Measurements from ENCODE around the gene TNFRSF4.

DNA sequence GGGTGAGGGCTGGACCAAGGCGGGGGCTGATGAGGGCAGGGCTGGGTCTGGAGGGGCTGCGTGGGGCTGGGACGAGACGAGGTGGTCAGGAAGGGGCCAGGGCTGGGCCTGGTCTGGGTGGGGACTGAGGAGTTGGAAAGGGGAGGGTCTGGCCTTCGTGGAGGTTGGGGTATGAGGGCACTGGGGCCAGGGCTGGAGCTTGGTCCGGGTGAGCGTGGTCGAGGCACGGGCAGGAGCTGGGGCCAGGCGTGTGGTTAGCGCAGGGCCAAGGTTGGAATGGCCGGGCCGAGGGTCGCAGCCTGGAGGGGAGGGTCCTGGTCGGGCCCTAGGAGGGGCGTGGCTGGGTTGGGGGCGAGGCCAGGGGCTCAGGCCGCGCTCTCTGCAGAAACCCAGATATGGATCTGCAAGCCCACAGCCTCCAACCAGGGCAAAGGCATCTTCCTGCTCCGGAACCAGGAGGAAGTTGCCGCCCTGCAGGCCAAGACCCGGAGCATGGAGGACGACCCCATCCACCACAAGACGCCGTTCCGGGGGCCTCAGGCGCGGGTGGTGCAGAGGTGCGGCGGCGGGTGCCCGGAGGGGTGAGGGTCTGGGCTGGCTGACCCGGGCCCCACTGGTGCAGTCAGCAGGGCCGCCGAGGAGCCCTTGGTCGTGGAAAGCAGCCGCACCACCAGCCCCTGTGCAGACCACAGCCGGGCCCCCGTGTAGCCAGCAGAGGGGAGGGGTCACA, 31.3 kb downstream of the TNFRSF4 start:
- TF ChIP-seq, protein P1, sequence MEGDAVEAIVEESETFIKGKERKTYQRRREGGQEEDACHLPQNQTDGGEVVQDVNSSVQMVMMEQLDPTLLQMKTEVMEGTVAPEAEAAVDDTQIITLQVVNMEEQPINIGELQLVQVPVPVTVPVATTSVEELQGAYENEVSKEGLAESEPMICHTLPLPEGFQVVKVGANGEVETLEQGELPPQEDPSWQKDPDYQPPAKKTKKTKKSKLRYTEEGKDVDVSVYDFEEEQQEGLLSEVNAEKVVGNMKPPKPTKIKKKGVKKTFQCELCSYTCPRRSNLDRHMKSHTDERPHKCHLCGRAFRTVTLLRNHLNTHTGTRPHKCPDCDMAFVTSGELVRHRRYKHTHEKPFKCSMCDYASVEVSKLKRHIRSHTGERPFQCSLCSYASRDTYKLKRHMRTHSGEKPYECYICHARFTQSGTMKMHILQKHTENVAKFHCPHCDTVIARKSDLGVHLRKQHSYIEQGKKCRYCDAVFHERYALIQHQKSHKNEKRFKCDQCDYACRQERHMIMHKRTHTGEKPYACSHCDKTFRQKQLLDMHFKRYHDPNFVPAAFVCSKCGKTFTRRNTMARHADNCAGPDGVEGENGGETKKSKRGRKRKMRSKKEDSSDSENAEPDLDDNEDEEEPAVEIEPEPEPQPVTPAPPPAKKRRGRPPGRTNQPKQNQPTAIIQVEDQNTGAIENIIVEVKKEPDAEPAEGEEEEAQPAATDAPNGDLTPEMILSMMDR (conservative IDR thresholded peaks at IDR 0.05 in 1 of 2, IDR thresholded peaks at IDR 0.05 in 1 of 2; ENCODE audit: extremely low read depth in 1 of 2, insufficient read depth in 1 of 2, low read depth in 1 of 2, low read length in 2 of 2): no peak
- no peak for TF ChIP-seq EZH2 (IDR thresholded peaks at IDR 0.05; ENCODE audit: borderline replicate concordance, low read length)
